Skeletal muscle cell (primary cell): ENCODE measurements around the gene CACNB1.

Source experiments
- DNase-seq: peaks from one replicate; pipeline ENCODE4 v3.0.0-alpha.2; 2010; ENCODE audit warnings: low read depth
- H3K4me3 ChIP-seq: 2 replicates; pipeline ENCODE4 v1.5.1; 2011; ENCODE audit warnings: low read depth, mild to moderate bottlenecking, control low read depth, low read length, moderate library complexity

The CACNB1 gene

GRCh38 chr17:39164675-39165143 lies 32.8 kb downstream of the CACNB1 start:
- DNase-seq = peak; percentile 64
- peak overlapping the region; percentile 44 for H3K4me3 ChIP-seq

GRCh38 chr17:39161962-39162361 lies 35.5 kb downstream of the CACNB1 start:
- no peak for DNase-seq
- no peak overlapping the region for H3K4me3 ChIP-seq

GRCh38 chr17:39158623-39159022 lies 38.8 kb downstream of the CACNB1 start:
- DNase-seq = no peak
- H3K4me3 ChIP-seq = no peak overlapping the region

- H3K4me3 ChIP-seq = no peak overlapping the region
- DNase-seq = no peak
Observed at GRCh38 chr17:39156491-39156890, 41.0 kb downstream of the CACNB1 start.

- H3K4me3 ChIP-seq = no peak overlapping the region
- no peak for DNase-seq
Observed at GRCh38 chr17:39155654-39156053, 41.8 kb downstream of the CACNB1 start.

- peak overlapping the region; percentile 83 for H3K4me3 ChIP-seq
- peak; percentile 64 for DNase-seq
Observed at GRCh38 chr17:39153599-39154051, 43.8 kb downstream of the CACNB1 start.

- DNase-seq = no peak
- H3K4me3 ChIP-seq = peak overlapping the region; percentile 83
Observed at GRCh38 chr17:39151943-39152818, 45.3 kb downstream of the CACNB1 start.

- DNase-seq = no peak
- H3K4me3 ChIP-seq = peak within 1 kb of the TSS; percentile 33
Observed at GRCh38 chr17:39151150-39151942, 46.1 kb downstream of the CACNB1 start, which contains the start of gene PLXDC1. Gene PLXDC1, minus strand, starts transcription at chr17:39151637. Its CDS starts 200 bp downstream, at chr17:39151437.

GRCh38 chr17:39150795-39151149 lies 46.7 kb downstream of the CACNB1 start:
- H3K4me3 ChIP-seq = no peak overlapping the region
- DNase-seq = no peak

- no peak for DNase-seq
- H3K4me3 ChIP-seq = no peak overlapping the region
Observed at GRCh38 chr17:39150104-39150634, 47.3 kb downstream of the CACNB1 start.

- no peak overlapping the region for H3K4me3 ChIP-seq
- no peak for DNase-seq
Observed at GRCh38 chr17:39147221-39148185, 50.0 kb downstream of the CACNB1 start.

- no peak overlapping the region for H3K4me3 ChIP-seq
- no peak for DNase-seq
Observed at GRCh38 chr17:39146273-39146672, 51.2 kb downstream of the CACNB1 start.

- no peak for DNase-seq
- H3K4me3 ChIP-seq = no peak overlapping the region
Observed at GRCh38 chr17:39145143-39145542, 52.3 kb downstream of the CACNB1 start.

GRCh38 chr17:39144416-39144840 lies 53.0 kb downstream of the CACNB1 start:
- no peak overlapping the region for H3K4me3 ChIP-seq
- peak; percentile 69 for DNase-seq

GRCh38 chr17:39143552-39144093 lies 53.8 kb downstream of the CACNB1 start:
- no peak for DNase-seq
- H3K4me3 ChIP-seq = no peak overlapping the region

GRCh38 chr17:39141915-39142664 lies 55.4 kb downstream of the CACNB1 start:
- no peak overlapping the region for H3K4me3 ChIP-seq
- DNase-seq = no peak

GRCh38 chr17:39141294-39141693 lies 56.2 kb downstream of the CACNB1 start:
- no peak for DNase-seq
- no peak overlapping the region for H3K4me3 ChIP-seq

GRCh38 chr17:39139561-39139960 lies 57.9 kb downstream of the CACNB1 start:
- no peak for DNase-seq

More at GRCh38 chr17:39139561-39139960, 57.9 kb downstream of the CACNB1 start:
- H3K4me3 ChIP-seq = no peak overlapping the region
